Ovary (tissue), 9 donors: ENCODE results near the gene ABCC1. TPM values are rescaled to one million over a fixed set of nuclear protein-coding genes. Genes with fewer than 3 reads are reported as not detected.

Source experiments
- DNase-seq, 5 donors: peaks; one replicate each; pipeline ENCODE4 v3.0.0-alpha.2; 2019 to 2020
- H3K27ac ChIP-seq, 2 donors: fragments of 200-600 bp; one replicate each; pipeline versions ENCODE4 v1.5.1 to v1.8.0; 2019 to 2022
- H3K27me3 ChIP-seq: fragments of 200-600 bp; one replicate; pipeline ENCODE4 v1.8.0; 2022
- H3K36me3 ChIP-seq: fragments of 200-600 bp; sonication (generic); one replicate; pipeline ENCODE4 v1.5.1; 2019
- H3K4me1 ChIP-seq: one replicate; pipeline ENCODE4 v1.8.1; 2013; ENCODE audit warnings: mild to moderate bottlenecking, moderate library complexity; ENCODE audit not compliant: insufficient read depth
- H3K4me3 ChIP-seq: fragments of 200-600 bp; sonication (generic); one replicate; pipeline ENCODE4 v1.5.1; 2017
- H3K9me3 ChIP-seq, 2 donors: fragments of 200-600 bp in 1 of 2; sonication (generic) in 1 of 2; one replicate each; pipeline versions ENCODE4 v1.5.1 to v1.8.1; 2013 to 2019; ENCODE audit warnings: mild to moderate bottlenecking in 1 of 2, moderate library complexity in 1 of 2
- CTCF ChIP-seq, 3 donors: fragments of 450-650 bp in 2 of 3; fragments of 200-600 bp in 1 of 3; IDR thresholded peaks; one replicate each; pipeline versions ENCODE4 v1.5.1 to v1.8.0; 2016 to 2022; ENCODE audit warnings: antibody characterized with exemption in 3 of 3, mild to moderate bottlenecking in 1 of 3
- EP300 ChIP-seq: sonication (generic); formaldehyde crosslinking; IDR thresholded peaks from one replicate; pipeline ENCODE4 v1.6.1; 2017; ENCODE audit warnings: antibody characterized with exemption
- POLR2A ChIP-seq: fragments of 450-650 bp; IDR thresholded peaks from one replicate; pipeline ENCODE4 v1.6.1; 2017; ENCODE audit warnings: antibody characterized with exemption, mild to moderate bottlenecking, moderate library complexity
- WGBS, 3 donors: extraction: QIAGEN DNeasy Blood & Tissue Kit in 1 of 3; methylation state at CpG; one replicate each; pipeline versions ENCODE4 v1.1.5 to v1.1.7; 2013 to 2017; 5-methylcytosine and 5-hydroxymethylcytosine counted together
- intact Hi-C, 4 donors: fragments of 100-400 bp; cut with DNase I; formaldehyde crosslinking; loops; one replicate each; pipeline versions ENCODE4 v1.11.0 to v1.15.1; 2022 to 2023
- polyA plus RNA-seq, 2 donors: library from polyadenylated mRNA; stranded (reverse); fragments of 200-250 nt in 1 of 2; fragments of 350-450 nt in 1 of 2; fragmentation: Illumina TruSeq in 1 of 2; extraction: RNeasy Lipid Tissue Mini Kit (QIAGEN cat#74804) in 1 of 2; gene quantifications; one replicate each; pipeline ENCODE4 v1.2.3, GENCODE V29; 2013 to 2014
- total RNA-seq, 7 donors: library from RNA; depleted of rRNA in 2 of 7; stranded (reverse); fragments of >200 nt in 2 of 7; fragmentation: NEBNext Ultra II Directional in 3 of 7; extraction: Animal tissue kit (Norgen Biotek cat#: 25700) in 3 of 7; gene quantifications; one replicate each; pipeline versions ENCODE4 v1.1.0 to v1.2.4, GENCODE V29; 2016 to 2023
- donor health status: DM: no; HTN: no; CAD: no; lungs with moderate emphysema.
- donor health status: DM: no; HTN: no; CAD: no.
- donor health status: Bipolar disorder and iron deficiency.
- donor health status: DM: yes; HTN: yes; CAD: no.
- donor health status: DM: no; HTN: no; CAD: no.
- donor health status: DM: yes; HTN: yes; CAD: no.

The ABCC1 gene
- total and polyA plus RNA-seq, 9 donors = 10.0 to 31.1 (median 20.9) TPM

DNA sequence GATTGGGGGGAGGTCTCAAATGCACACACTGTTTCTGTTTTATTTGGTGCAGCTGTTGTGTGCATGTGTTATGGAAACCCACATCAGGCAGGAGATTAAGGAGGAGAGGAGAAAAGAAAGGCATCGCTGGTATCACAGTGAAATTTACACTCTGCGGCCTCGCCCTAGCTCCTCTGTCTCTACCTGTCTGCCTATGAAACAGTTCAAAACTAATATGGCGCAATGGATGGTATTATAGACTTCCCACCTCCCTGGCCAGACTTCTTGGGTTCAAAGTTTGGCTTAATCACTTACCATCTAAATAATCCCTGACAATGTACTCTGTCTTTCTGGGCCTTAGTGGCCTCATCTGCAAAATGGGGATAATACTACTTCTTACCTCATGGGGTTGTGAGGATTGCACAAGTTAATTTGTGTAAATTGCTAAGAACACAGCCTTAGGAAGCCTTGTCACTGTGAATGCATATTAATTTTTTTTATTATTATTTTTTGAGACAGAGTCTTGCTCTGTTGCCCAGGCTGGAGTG, 1.4 kb upstream of the ABCC1 start:
- DNase-seq = no peak
- TF ChIP-seq EP300 = no peak
- TF ChIP-seq CTCF (IDR thresholded peaks at IDR 0.05) = no peak
- TF ChIP-seq POLR2A = no peak
- 82 to 91% (median 87%) methylated on average over 4 of the region's 4 CpGs for WGBS, 3 donors
- H3K4me3 ChIP-seq = no peak overlapping the region
- H3K4me1 ChIP-seq = peaks cover 6% of the 10 kb centered on the region
- no peaks in the 10 kb centered on the region for H3K9me3 ChIP-seq
- intact Hi-C loops = no loop called here
- H3K27me3 ChIP-seq = no peaks in the 10 kb centered on the region
- H3K36me3 ChIP-seq = no peaks in the 10 kb centered on the region
- no peak overlapping the region for H3K27ac ChIP-seq

DNA sequence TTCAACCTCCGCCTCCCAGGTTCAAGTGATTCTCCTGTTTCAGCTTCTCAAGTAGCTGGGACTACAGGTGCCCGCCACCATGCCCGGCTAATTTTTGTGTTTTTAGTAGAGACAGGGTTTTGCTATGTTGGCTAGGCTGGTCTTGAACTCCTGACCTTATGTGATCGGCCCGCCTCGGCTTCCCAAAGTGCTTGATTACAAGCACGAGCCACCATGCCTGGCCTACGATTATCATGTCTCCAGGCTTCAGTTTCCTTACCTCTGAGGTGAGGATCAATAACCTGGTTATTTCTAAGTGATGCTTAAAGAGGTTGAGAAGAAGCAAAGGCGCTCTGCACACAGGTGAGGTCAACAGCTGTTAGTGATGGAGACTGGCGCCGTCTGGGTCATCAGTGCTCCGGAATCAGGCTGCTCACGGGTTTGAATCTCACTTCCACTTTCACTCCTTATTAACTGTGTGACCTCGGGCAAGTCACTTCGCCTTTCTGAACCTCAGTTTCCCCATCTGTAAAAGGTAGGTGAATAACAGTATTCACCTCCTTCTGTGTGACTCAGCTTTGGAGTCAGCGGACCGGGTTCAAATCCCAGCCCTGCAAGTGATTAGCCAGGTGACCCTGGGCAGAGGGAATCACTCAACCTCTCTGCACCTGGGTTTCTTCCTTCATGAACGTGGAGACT, 745 bp upstream of the ABCC1 start:
- H3K27me3 ChIP-seq = no peaks in the 10 kb centered on the region
- peak overlapping the region; percentile 91 for H3K4me3 ChIP-seq
- DNase-seq = no peak
- peaks cover 6% of the 10 kb centered on the region for H3K4me1 ChIP-seq
- no peaks in the 10 kb centered on the region for H3K9me3 ChIP-seq
- no peak overlapping the region for H3K27ac ChIP-seq
- H3K36me3 ChIP-seq = no peaks in the 10 kb centered on the region
- intact Hi-C loops = no loop called here
- no peak for TF ChIP-seq POLR2A
- no peak for TF ChIP-seq CTCF (IDR thresholded peaks at IDR 0.05)
- no peak for TF ChIP-seq EP300
- 62 to 66% (median 65%) methylated on average over 18 of the region's 18 CpGs for WGBS, 3 donors

DNA sequence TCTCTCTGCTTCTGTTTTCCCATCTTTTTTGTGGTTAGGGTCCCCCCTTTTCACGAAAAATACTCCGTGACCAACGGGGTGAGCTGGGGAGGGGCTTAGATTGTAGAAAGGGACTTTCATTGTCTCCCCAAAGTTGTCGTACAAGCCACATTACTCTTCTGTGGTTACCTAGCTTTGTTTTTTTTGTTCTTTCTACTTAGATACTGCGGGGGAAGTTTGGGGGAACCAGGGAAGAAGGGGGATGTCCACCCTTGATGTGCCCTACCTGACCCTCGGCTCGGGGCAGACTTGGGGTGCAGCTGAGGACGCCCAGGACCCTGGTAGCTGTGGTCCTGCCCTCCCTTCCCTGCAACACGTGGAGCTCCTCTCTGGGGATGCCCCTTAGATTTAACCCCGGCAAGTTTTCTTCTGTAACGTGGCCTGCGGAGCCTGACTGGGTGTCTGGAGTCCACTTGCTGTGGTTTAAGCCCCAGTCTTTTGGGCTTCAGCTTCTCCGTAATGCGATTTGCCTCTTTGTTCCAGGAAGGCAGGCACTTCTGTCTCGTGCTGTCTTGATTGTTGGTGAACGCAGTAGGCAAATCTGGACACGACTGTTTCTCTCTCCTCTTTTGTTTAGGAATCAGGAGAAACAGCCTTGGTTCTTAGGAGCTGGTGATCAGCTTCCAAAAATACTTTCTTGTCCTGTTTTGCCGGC, 892 bp downstream of the ABCC1 start:
- TF ChIP-seq POLR2A (no peak), CTCF (IDR thresholded peaks at IDR 0.05) (no peak), EP300 (no peak)
- Histone ChIP-seq H3K4me1 (peaks cover 6% of the 10 kb centered on the region), H3K27ac (peak overlapping the region; percentile 64 to 89), H3K36me3 (no peaks in the 10 kb centered on the region), H3K27me3 (no peaks in the 10 kb centered on the region), H3K9me3 (no peaks in the 10 kb centered on the region), H3K4me3 (peak overlapping the region; percentile 91)
- DNase-seq = peak; percentile 28 to 49 (median 45)
- intact Hi-C loops = loop anchor here in 1 of 4 donors (5.0 kb wide), 1 partner anchor 72 kb away; no protein-coding TSS in a partner anchor
- WGBS, 3 donors = 0 to 1% (median 1%) methylated on average over 18 of the region's 18 CpGs

GRCh38 chr16:15950869-15951268, 1.5 kb downstream of the ABCC1 start:
- TF ChIP-seq POLR2A (no peak), EP300 (no peak), CTCF (IDR thresholded peaks at IDR 0.05) (no peak)
- intact Hi-C loops = loop anchor here in 1 of 4 donors (5.0 kb wide), 1 partner anchor 71 kb away; no protein-coding TSS in a partner anchor
- peak overlapping the region in 1 of 2 donors; percentile 64 for H3K27ac ChIP-seq

More at GRCh38 chr16:15950869-15951268, 1.5 kb downstream of the ABCC1 start:
- no peak for DNase-seq
- Histone ChIP-seq H3K9me3 (no peaks in the 10 kb centered on the region), H3K4me1 (peaks cover 6% of the 10 kb centered on the region), H3K27me3 (no peaks in the 10 kb centered on the region), H3K36me3 (no peaks in the 10 kb centered on the region), H3K4me3 (peak overlapping the region; percentile 91)
